ENCODE data around the gene OR10H1.
"Not testable (repeated sequence)": the region's sequence is repeated elsewhere in the genome, so short reads cannot be mapped to it uniquely, and the experiment has no call there.

Gene OR10H1

DNA sequence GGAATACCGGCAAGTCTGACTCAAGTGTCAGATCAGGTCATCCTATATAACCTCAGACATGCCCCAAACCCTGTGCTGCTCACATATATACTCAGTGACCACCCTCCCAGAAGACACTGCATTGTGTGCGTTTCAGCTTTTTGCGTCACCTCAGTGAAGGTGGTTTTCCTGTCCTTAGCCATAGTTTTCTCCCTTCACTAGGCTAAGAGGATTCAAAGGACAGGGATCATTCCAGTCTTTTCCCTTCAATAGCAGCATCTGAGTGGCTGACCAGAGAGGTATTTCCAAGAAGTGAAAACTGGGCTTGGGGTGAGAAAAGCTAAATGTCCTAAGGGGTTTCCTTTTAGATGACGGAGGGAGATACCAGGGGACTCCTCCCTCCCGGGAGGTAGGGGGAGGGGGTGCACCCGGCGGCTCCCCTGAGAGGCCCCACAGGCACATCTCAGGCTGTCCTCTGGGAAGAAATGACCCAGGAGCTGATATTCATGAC lies 12.7 kb upstream of the OR10H1 start:
- peak; percentile 78 for DNase-seq

GRCh38 chr19:15825753-15826152 lies 10.3 kb upstream of the OR10H1 start:
- DNase-seq, result no peak

DNA sequence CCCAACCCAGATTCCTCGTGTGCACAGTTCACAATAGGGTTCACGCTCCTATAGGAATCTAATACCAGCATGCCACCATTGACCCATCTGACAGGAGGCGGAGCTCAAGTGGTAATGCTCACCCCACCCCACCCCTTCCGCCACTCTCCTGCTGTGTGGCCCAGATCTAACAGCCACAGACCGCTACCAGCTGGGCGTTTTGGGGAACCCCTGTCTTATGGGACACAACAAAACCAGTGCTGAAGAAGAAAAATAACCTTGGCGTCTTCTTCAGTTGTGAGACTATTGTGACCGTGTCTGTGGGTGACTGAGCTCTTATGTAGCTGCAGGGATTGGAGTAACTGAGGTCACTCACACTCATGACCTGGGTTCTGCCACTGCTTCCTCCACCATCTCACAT lies 5.2 kb upstream of the OR10H1 start:
- no peak for DNase-seq

- peak; percentile 4 for DNase-seq
Measured at GRCh38 chr19:15813916-15814315, 1.5 kb downstream of the OR10H1 start.

DNA sequence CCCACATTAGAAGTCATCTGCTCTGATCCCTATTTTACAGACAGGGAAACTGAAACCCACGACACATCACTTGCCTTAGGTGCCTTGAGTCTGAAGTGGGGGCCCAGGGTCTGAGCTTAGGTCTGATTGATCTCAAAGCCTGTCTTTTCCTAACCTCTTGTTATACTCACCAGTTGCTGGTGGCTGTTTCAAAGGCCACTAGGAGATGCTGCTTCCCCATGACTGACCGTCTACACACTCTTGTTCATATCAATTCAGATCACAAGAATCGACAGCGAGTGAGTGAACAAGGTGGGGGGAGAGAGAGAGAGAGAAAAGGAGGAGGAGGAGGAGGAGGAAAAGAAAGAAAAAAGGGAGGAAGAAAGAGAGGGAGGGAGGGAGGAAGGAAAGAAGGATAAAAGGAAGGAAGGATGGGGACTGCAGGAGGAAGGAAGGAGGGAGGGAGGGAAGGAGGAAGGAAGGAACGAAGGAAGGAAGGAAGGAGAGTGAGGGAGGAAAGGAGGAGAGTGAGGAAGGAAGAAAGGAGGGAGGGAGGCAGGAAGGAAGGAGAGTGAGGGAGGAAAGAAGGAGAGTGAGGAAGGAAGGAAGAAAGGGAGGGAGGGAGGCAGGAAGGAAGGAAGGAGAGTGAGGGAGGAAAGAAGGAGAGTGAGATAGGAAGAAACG lies 3.3 kb downstream of the OR10H1 start:
- DNase-seq, result peak; percentile 56

DNA sequence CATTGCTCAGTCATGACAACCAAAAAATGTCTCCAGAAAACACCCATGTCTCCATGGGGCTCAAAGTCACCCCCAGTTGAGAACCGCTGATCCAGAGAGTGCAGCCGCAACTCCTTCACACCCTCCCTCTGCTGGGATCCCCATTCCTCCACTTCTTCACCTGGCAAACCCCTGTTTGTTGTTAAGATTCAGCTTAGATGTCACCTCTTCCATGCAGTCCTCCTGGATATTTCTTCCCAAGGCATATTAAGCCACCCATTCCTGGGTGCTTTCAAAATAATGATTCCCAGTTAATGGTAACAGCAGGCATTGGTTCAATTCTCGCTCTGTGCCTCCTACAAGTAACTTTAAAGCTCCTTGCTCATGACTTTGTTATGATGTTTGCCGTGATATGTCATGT lies 4.0 kb downstream of the OR10H1 start:
- no peak for DNase-seq

DNA sequence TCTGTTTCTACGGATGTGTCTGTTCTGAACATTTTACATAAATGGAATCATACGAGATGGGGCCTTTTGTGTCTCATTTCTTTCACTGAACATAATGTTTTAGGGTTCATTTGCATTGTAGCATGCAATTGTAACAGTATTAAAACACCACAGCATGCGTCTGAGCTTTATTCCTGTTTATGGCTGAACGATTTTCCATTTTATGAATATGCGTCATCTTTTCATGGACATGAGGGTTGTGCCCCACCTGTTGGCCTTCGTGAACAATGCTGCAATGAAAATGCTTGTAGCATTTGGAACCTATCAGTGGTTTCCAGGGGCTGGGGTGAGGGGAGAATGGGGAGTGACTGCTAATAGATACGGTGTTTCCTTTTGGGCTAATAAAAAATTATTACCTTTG lies 5.1 kb downstream of the OR10H1 start:
- DNase-seq, result peak; percentile 53

DNA sequence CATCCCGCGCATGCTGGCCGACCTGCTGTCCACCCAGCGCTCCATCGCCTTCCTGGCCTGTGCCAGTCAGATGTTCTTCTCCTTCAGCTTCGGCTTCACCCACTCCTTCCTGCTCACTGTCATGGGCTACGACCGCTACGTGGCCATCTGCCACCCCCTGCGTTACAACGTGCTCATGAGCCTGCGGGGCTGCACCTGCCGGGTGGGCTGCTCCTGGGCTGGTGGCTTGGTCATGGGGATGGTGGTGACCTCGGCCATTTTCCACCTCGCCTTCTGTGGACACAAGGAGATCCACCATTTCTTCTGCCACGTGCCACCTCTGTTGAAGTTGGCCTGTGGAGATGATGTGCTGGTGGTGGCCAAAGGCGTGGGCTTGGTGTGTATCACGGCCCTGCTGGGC lies 21.2 kb downstream of the OR10H1 start:
- not testable (repeated sequence) for DNase-seq

DNA sequence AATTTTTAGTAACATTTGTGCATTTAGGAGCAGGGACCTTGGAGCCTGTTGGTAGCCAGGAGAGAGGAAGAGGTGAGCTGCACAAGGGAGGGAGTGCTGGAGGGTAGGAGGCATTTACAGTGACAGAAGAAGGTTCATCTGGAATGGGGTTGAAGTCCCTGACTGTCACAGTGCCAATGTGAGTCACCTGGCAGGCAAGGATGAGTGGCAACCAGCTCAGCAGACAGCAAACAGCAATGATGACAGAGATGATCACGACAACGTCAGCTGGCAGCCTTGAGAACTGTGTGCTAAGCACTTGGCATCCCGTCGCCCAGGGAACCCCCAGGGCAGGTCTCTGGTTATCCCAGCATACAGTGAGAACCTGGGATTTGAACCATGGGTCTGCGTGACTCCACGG lies 25.4 kb downstream of the OR10H1 start:
- DNase-seq, result no peak

- no peak for DNase-seq
Measured at GRCh38 chr19:15788594-15789270, 26.7 kb downstream of the OR10H1 start.

DNA sequence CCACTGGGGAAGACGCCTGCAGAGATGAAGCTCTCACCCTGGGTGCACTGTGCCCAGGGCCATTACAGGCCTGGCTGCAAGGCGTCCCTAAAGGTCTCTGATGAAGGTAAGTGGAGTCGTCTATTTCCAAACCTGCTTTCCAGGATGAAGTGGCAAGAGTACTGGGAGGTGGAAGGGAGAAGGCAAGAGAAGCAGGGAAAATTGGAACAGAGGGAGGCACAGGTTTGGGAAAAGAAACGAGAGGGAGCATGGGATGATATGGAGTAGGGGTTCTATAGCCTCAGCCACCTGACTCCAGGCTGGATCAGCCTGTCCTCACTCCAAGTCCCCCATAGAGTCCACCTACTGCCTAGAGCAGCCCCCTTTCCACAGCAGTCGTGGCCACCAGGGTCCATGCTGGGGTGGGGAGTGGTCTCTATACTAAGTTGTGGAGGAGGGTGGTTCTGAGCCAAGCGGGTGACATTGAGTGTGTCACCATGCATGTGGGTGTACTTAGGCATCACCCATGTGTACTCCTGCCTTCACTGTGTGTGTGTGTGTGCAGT lies 27.8 kb downstream of the OR10H1 start, which contains the start of gene OR10H5:
Gene OR10H5, plus strand, starts transcription at position 51 of the 545 bp plus-strand sequence. CDS start 6,388 bp downstream, outside the sequence.
- no peak for DNase-seq

GRCh38 chr19:15782896-15783295 lies 32.6 kb downstream of the OR10H1 start:
- peak; percentile 76 for DNase-seq

DNA sequence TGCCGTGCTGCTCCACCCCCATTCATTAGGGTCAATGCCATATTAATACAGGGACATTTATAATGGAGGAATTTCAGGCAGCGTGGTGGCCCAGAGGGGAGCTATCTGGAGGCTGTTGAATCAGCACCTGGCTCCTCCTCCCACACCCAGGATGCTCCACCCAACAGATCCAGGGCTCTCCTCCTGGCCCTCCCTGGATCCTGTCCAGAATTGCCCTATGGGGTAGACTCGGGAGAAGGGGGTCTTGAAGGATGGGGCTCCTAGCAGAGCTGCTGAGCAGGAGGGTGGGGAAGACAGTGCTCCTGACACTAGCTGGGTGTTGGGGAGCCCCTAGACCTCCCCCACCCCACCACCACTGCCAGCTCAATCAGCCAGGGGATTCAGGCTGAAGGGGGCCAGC lies 33.3 kb downstream of the OR10H1 start:
- no peak for DNase-seq

- DNase-seq, result no peak
Measured at GRCh38 chr19:15781661-15782060, 33.8 kb downstream of the OR10H1 start.

DNA sequence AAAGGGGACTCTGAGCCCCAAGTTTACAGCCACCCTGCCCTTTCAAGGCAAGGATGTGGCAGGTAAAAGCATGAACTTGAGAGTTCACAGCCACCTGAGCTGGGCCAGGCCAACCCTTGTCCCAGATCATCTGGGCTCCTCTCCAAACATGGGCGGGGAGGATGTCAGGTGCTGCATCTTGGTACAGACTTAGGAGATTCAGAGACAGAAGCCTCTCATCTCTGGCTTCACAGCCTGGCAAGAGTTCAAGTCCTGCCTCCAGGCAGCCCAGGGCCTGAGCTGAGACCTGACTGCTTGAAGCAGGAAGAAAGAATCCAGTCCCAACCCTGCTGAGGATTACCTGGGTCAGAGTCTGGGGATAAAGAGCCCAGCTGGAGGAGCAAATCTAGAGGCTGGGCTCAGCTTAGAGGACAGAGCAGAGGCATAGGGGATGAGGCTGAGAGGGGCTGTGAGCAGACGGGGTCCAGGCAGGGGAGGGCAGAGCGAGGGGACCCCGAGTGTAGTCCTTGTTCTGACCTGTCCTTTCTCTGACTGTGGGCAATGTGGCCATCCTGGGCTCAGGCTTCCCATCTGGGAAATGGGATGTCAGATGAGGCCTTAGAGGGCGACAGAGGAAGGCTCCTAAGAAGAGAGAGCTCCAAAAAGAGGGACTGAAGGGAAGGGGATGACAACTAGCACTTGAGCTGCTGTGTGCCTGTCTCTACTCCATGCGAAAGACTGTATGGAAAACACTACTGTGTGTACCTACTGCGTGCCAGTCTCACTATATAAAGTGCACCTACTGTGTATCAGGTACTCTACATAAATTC lies 34.6 kb downstream of the OR10H1 start:
- no peak for DNase-seq

DNA sequence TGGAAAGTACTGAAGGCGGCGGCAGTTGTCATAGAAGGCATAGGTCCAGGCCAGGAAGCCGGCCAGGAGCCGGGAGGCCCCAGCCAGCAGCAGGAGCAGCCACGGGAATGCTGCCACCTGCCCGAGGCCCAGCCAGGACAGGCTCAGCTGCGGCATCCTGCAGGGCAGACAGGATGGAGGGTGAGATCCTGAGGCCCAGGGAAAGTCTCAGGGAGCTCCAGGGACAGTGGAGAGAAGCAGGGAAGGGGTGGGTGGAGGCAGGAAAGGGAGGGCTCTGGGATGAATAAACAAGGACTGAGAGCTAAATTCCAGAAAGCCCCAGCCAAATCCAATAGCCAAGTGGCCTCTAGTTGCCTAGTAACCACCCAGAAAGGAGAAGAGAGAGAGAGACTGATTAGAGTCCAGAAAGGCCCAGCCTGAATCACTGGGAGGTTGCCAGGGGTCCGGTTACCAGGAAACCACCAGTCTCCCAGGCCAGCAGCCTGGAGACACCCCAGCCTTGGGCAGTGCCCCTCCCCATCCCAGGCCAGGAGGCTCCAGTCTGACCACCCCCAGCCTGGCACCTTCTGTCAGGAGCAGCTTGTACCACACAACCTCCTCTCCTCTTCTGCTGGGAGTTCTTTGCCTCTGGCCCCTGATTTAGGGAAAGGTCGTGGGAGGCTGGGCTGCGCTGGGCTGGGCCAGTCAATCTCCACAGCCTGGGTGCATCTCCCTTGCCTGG lies 35.5 kb downstream of the OR10H1 start:
- no peak for DNase-seq

- DNase-seq, result no peak
Measured at GRCh38 chr19:15776991-15777970, 38.2 kb downstream of the OR10H1 start.

- no peak for DNase-seq
Measured at GRCh38 chr19:15776264-15776663, 39.2 kb downstream of the OR10H1 start.

- no peak for DNase-seq
Measured at GRCh38 chr19:15775249-15775648, 40.2 kb downstream of the OR10H1 start.

DNA sequence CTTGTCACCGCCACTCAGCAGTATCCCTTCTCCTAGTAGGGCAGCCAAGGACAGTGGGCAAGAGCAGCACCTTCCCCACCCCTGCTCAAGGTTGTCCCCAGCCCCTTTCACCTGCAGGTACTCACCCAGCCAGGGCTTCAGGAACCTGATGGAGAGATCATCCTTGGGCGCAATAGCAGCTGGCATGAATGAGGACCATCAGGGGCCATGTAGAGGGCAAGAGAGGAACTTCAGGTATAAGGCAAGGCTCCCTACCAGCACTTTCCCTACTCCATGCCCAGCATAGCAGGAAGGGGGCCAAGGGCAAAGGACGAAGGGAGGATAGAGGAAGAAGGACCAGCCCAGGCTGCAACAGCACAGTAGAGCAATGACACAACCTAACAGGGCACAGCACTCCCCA lies 41.3 kb downstream of the OR10H1 start:
- not testable (repeated sequence) for DNase-seq

GRCh38 chr19:15769586-15769985 lies 45.9 kb downstream of the OR10H1 start:
- peak; percentile 15 for DNase-seq

All from OCI-M1 (cell line).